CD4-positive, alpha-beta T cell treated with Interferon alpha-2 for 1 hour (primary cell): ENCODE measurements around the gene ZNF831.

Experiments used
- DNase-seq, 2 donors: peaks; one replicate each; pipeline ENCODE4 v3.0.0-alpha.2; 2020 to 2022

ZNF831 gene

GRCh38 chr20:59182401-59183044, 18.9 kb downstream of the ZNF831 start:
- no peak for DNase-seq

GRCh38 chr20:59183751-59184150, 20.1 kb downstream of the ZNF831 start:
- DNase-seq = no peak

- no peak for DNase-seq
Measured at GRCh38 chr20:59184880-59185447, 21.3 kb downstream of the ZNF831 start.

- DNase-seq = no peak
Measured at GRCh38 chr20:59185809-59186208, 22.2 kb downstream of the ZNF831 start.

- DNase-seq = no peak
Measured at GRCh38 chr20:59190466-59190865, 26.8 kb downstream of the ZNF831 start.

GRCh38 chr20:59191036-59191755, 27.6 kb downstream of the ZNF831 start:
- DNase-seq = no peak

- no peak for DNase-seq
Measured at GRCh38 chr20:59191756-59192532, 28.3 kb downstream of the ZNF831 start.

GRCh38 chr20:59192533-59192896, 28.9 kb downstream of the ZNF831 start:
- DNase-seq = no peak

- no peak for DNase-seq
Measured at GRCh38 chr20:59193325-59193724, 29.7 kb downstream of the ZNF831 start.

- DNase-seq = no peak
Measured at GRCh38 chr20:59194023-59194935, 30.7 kb downstream of the ZNF831 start.

GRCh38 chr20:59195316-59195993, 31.8 kb downstream of the ZNF831 start:
- no peak for DNase-seq

- DNase-seq = no peak
Measured at GRCh38 chr20:59204165-59204894, 40.7 kb downstream of the ZNF831 start.

GRCh38 chr20:59205044-59205443, 41.4 kb downstream of the ZNF831 start:
- DNase-seq = no peak

GRCh38 chr20:59207235-59207634, 43.6 kb downstream of the ZNF831 start:
- no peak for DNase-seq

GRCh38 chr20:59207742-59208357, 44.2 kb downstream of the ZNF831 start:
- peak; percentile 81 to 86 for DNase-seq

GRCh38 chr20:59210186-59210585, 46.6 kb downstream of the ZNF831 start:
- no peak for DNase-seq

- DNase-seq = no peak
Measured at GRCh38 chr20:59211208-59211765, 47.7 kb downstream of the ZNF831 start.

GRCh38 chr20:59214073-59214472, 50.5 kb downstream of the ZNF831 start:
- no peak for DNase-seq

- DNase-seq = no peak
Measured at GRCh38 chr20:59214606-59215547, 51.3 kb downstream of the ZNF831 start.
